Erythroblast (primary cell): ENCODE measurements around the gene GSTM5.

Experiments used
- GATA1 ChIP-seq: IDR thresholded peaks from 2 replicates; pipeline ENCODE4 v1.6.1; 2011; ENCODE audit warnings: low read depth, mild to moderate bottlenecking, control low read depth, low read length, moderate library complexity
- POLR2A ChIP-seq: IDR thresholded peaks from 2 replicates; pipeline ENCODE4 v1.6.1; 2011; ENCODE audit warnings: mild to moderate bottlenecking, low read length

GRCh38 chr1:109749221-109749620, 37.2 kb downstream of the GSTM5 start:
- no peak for TF ChIP-seq POLR2A
- TF ChIP-seq GATA1, result no peak
